ENCODE measurements around the gene PAF1. TPM values are rescaled to one million over a fixed set of nuclear protein-coding genes. Genes with fewer than 3 reads are reported as not detected.
A peak's percentile ranks its signal among the peaks of the same experiment; 100 is the strongest.

Gene PAF1
- total RNA-seq, 1 experiment from 2014 or later, result 59.0 TPM

DNA sequence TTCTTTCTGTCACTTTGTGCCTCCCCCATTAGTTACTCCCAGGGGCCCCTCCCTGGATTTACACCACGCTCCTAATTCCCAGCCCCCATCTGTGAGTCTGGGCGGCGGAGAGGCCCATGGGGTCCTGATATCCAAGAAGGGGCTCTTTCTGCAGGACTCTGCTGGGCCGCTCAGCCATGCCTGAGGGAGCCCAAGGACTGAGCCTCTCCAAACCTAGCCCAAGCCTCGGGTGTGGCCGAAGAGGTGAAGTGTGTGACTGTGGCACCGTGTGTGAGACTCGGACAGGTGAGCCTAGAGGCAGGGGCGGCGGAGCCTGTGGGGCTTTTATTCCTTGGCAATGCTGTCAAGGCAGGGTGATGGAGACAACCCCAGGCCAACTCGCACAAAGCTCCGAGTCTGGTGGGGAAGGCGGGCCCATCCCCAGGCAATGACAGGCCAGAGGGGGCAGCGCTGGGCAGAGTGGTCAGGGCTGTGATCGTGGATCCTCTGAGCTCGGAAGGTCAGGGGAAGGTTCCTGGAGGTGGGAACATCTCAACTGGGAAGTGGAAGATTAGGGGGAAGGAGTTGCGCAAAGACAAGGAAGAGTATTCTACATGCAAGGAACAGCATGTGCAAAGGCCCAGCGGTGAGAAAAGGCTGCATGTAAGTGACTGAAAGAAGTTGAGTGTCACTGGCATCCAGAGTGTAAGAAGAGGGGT, 23.2 kb upstream of the PAF1 start:
- CTCF ChIA-PET, result interaction anchor here (0.6 to 1.8 kb wide), 13 partner anchors 13 to 669 kb away, joined by 3 to 22 read pairs (median 3); partner anchors contain the start of genes MED29, PAF1, RPS16 and SAMD4B
- intact Hi-C loops (cut with micrococcal nuclease; ENCODE audit: unreplicated experiment), result no loop called here
- TF ChIP-seq, protein P1, sequence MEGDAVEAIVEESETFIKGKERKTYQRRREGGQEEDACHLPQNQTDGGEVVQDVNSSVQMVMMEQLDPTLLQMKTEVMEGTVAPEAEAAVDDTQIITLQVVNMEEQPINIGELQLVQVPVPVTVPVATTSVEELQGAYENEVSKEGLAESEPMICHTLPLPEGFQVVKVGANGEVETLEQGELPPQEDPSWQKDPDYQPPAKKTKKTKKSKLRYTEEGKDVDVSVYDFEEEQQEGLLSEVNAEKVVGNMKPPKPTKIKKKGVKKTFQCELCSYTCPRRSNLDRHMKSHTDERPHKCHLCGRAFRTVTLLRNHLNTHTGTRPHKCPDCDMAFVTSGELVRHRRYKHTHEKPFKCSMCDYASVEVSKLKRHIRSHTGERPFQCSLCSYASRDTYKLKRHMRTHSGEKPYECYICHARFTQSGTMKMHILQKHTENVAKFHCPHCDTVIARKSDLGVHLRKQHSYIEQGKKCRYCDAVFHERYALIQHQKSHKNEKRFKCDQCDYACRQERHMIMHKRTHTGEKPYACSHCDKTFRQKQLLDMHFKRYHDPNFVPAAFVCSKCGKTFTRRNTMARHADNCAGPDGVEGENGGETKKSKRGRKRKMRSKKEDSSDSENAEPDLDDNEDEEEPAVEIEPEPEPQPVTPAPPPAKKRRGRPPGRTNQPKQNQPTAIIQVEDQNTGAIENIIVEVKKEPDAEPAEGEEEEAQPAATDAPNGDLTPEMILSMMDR (IDR thresholded peaks at IDR 0.05; ENCODE audit: insufficient read depth in 1 of 2, low read depth in 1 of 2, low read length in 1 of 2, severe bottlenecking in 1 of 2, unreplicated experiment in 1 of 2), result peak; percentile 38 to 60
- Mint-ChIP-seq H3K9me3 (ENCODE audit: unreplicated experiment) (no peaks in the 10 kb centered on the region), H3K4me1 (ENCODE audit: low read depth, unreplicated experiment) (peaks cover 33% of the 10 kb centered on the region), H3K27ac (ENCODE audit: unreplicated experiment) (peak overlapping the region; percentile 71), H3K4me3 (ENCODE audit: unreplicated experiment) (peak overlapping the region; percentile 77), H3K36me3 (ENCODE audit: insufficient read depth, unreplicated experiment) (peaks cover 52% of the 10 kb centered on the region), H3K27me3 (ENCODE audit: insufficient read depth, unreplicated experiment) (peaks cover 3% of the 10 kb centered on the region)
- Histone ChIP-seq H3K4me1 (peaks cover 20% of the 10 kb centered on the region), H3K4me3 (ENCODE audit: low read depth, low read length) (peak overlapping the region; percentile 88), H3K36me3 (ENCODE audit: control insufficient read depth, insufficient read depth, low read length) (peaks cover 2% of the 10 kb centered on the region), H3K27me3 (replicated peaks; ENCODE audit: control insufficient read depth, insufficient read depth, low read length) (no peaks in the 10 kb centered on the region), H3K9me3 (no peaks in the 10 kb centered on the region)
- POLR2A ChIA-PET, result interaction anchor here (1.2 to 1.6 kb wide), 3 partner anchors 13 to 22 kb away, joined by 6 to 25 read pairs (median 7); partner anchors contain the start of gene RPS16
- DNase-seq, result peak; percentile 61 to 72
- no TSS peak for BruUV-seq (replicated peaks)

DNA sequence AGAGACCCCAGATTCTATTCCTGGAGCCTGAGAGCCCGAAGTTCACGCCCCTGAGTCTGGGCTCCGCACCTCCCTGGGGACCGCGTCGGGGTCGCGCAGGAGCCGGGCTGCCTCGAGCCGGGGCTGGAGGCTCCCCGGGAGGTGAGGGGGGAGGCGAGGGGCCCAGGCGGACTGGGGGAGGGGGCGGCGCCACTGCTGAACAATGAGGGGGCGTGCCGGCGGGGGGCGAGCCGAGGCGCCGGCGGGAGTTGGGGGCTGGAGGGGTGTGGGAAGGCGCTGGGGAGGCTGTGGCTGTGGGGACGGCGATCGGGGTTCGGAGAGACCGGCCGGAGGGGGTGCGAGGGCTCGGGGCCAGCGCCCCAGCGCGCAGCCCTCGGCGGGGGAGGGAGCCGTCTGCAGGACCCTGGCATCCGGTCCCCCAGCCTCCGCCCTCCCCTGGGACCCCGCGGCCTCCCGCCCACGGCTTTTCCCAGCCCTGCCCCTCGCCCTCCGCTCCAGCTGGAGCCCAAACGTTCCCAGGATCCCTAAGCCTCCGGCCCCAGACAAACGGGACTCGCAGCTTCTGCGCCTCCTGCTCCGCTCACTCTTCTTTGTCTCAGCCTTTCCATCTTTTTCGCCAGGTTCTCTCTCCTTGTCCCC, 22.5 kb upstream of the PAF1 start:
- H3K9me3 Mint-ChIP-seq (ENCODE audit: unreplicated experiment), result no peaks in the 10 kb centered on the region
- peaks cover 22% of the 10 kb centered on the region for H3K4me1 ChIP-seq
- H3K4me1 Mint-ChIP-seq (ENCODE audit: low read depth, unreplicated experiment), result peaks cover 40% of the 10 kb centered on the region
- ChIA-PET POLR2A (interaction anchor here (1.2 to 1.6 kb wide), 3 partner anchors 12 to 22 kb away, joined by 6 to 25 read pairs (median 7); partner anchors contain the start of gene RPS16), CTCF (interaction anchor here (0.6 to 1.8 kb wide), 8 partner anchors 15 to 459 kb away, joined by 3 to 22 read pairs (median 5); partner anchors contain the start of genes MED29, PAF1, RPS16 and SAMD4B)
- intact Hi-C loops (cut with micrococcal nuclease; ENCODE audit: unreplicated experiment), result no loop called here
- peak overlapping the region; percentile 77 for H3K4me3 Mint-ChIP-seq (ENCODE audit: unreplicated experiment)
- DNase-seq, result peak; percentile 65 to 69
- TF ChIP-seq, protein P1 (IDR thresholded peaks at IDR 0.05; ENCODE audit: insufficient read depth in 1 of 2, low read depth in 1 of 2, low read length in 1 of 2, severe bottlenecking in 1 of 2, unreplicated experiment in 1 of 2), result no peak
- H3K36me3 Mint-ChIP-seq (ENCODE audit: insufficient read depth, unreplicated experiment), result peaks cover 54% of the 10 kb centered on the region
- no TSS peak for BruUV-seq (replicated peaks)
- peaks cover 1% of the 10 kb centered on the region; the same call in 1 of the 2 replicates for H3K36me3 ChIP-seq (ENCODE audit: control insufficient read depth, insufficient read depth, low read length)
- peaks cover 3% of the 10 kb centered on the region for H3K27me3 Mint-ChIP-seq (ENCODE audit: insufficient read depth, unreplicated experiment)
- H3K27ac Mint-ChIP-seq (ENCODE audit: unreplicated experiment), result peak overlapping the region; percentile 90
- no peaks in the 10 kb centered on the region for H3K27me3 ChIP-seq (replicated peaks; ENCODE audit: control insufficient read depth, insufficient read depth, low read length)
- no peaks in the 10 kb centered on the region for H3K9me3 ChIP-seq
- peak overlapping the region; percentile 88 for H3K4me3 ChIP-seq (ENCODE audit: low read depth, low read length)

DNA sequence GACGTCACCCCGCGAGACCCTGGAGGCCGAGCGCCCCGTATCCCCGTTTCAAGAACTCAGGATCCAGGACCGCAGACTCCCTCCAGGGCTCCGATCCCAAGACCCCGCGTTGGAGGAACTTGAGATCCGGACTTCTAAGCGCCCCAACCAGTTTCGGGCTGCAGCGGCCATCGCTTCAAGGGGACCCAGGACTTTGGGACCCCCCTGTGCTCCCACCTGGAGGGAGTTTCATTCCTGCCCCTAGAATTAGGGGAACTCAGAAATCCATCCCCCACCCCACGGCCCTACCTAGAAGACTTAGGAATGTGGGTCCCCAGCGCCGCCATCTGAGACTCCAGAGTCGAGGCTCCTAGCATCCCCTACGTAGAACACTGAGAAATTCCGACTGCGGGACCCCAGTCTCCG, 22.0 kb upstream of the PAF1 start:
- BruUV-seq (replicated peaks), result no TSS peak
- H3K36me3 ChIP-seq (ENCODE audit: control insufficient read depth, insufficient read depth, low read length), result peaks cover 4% of the 10 kb centered on the region; the same call in 1 of the 2 replicates
- peaks cover 40% of the 10 kb centered on the region for H3K4me1 Mint-ChIP-seq (ENCODE audit: low read depth, unreplicated experiment)
- no peak for DNase-seq
- H3K9me3 ChIP-seq, result no peaks in the 10 kb centered on the region
- peaks cover 59% of the 10 kb centered on the region for H3K36me3 Mint-ChIP-seq (ENCODE audit: insufficient read depth, unreplicated experiment)
- peak overlapping the region; percentile 90 for H3K27ac Mint-ChIP-seq (ENCODE audit: unreplicated experiment)
- H3K9me3 Mint-ChIP-seq (ENCODE audit: unreplicated experiment), result no peaks in the 10 kb centered on the region
- H3K27me3 ChIP-seq (replicated peaks; ENCODE audit: control insufficient read depth, insufficient read depth, low read length), result no peaks in the 10 kb centered on the region
- H3K27me3 Mint-ChIP-seq (ENCODE audit: insufficient read depth, unreplicated experiment), result peaks cover 3% of the 10 kb centered on the region
- intact Hi-C loops (cut with micrococcal nuclease; ENCODE audit: unreplicated experiment), result loop anchor here (1.0 kb wide), 4 partner anchors 11 to 72 kb away; no protein-coding TSS in a partner anchor
- ChIA-PET POLR2A (interaction anchor here (0.6 to 2.3 kb wide), 3 partner anchors 20 to 1338 kb away, joined by 3 to 20 read pairs (median 3); partner anchors contain the start of gene RPS16), CTCF (interaction anchor here (0.9 to 2.5 kb wide), 3 partner anchors 12 to 23 kb away, joined by 3 to 52 read pairs (median 16); partner anchors contain the start of gene RPS16)
- peaks cover 27% of the 10 kb centered on the region for H3K4me1 ChIP-seq
- peak overlapping the region; percentile 77 for H3K4me3 Mint-ChIP-seq (ENCODE audit: unreplicated experiment)
- TF ChIP-seq, protein P1 (IDR thresholded peaks at IDR 0.05; ENCODE audit: insufficient read depth in 1 of 2, low read depth in 1 of 2, low read length in 1 of 2, severe bottlenecking in 1 of 2, unreplicated experiment in 1 of 2), result no peak
- H3K4me3 ChIP-seq (ENCODE audit: low read depth, low read length), result peak overlapping the region; percentile 88
